ENCODE results near the gene ELMO1.

Gene ELMO1

DNA sequence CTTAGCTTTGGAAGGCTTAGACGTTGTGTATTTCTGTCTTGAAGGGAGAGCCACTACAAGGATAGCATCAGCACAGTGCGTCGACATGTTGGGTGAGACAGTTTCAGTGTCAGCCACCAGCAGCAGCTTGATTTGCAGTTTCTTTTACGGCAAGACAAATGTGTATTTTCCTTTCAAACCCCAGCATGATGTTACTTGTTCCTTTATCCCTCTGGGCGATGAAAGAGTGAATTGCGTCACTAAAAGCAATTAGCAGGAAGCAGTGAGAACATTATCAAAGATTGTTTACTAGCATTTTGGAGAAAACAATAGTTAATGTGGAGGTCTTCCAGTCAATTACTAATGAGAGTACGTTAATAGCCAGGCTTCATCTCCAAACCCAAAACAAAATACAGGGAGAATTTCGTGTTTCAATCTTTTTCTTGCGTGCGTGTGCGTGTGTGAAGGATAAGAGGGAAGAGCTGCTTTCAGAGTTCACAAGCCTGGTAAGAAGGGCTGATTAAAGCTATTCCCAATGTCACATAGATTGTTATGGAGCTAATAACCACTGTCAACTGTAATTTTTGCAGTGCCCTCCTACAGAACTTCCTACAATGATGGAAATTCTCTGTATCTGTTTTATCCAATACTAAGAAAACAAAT is 567.3 kb downstream of the ELMO1 start:
- DNase-seq (ENCODE audit: low read depth in 2 of 2) = no peak

GRCh38 chr7:36880108-36880507 is 568.6 kb downstream of the ELMO1 start:
- DNase-seq (ENCODE audit: low read depth in 2 of 2) = no peak

DNA sequence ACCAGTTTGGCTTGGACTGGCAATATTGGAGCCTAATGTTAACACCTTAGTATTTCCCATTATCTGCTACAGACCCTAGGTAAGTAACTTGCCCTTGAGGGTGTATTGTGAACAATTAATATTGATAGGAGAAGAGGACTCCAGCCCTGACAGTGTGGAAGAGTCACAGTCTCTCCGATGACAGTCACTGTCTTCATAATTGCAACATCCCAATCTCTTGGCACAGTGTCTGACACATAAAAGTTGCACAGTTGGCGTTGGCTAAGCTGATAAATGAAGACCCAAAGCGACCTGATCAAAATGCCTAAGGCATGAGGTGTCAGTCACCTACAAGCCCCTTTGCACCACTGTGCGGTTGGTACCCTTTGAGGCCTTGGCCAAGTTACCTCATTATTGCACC is 569.6 kb downstream of the ELMO1 start:
- DNase-seq (ENCODE audit: low read depth in 2 of 2) = no peak

DNA sequence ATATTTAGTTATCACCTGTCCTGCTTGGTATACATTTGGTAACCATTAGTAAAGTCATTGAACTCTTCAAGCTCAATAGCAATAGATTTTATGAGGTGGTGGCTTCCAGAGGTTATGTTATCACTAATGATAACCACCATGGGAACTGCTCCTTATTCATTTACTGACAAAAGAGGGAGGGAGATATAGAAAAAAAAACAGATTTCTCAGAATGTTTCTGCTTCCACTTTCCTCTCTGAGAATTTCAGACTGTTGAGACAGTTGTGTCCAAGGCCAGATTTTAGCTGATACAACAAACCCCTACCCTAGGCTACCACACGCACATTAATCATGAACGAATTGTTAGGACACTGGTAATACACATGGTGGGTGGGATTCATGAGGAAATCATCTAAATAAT is 570.4 kb downstream of the ELMO1 start:
- no peak for DNase-seq (ENCODE audit: low read depth in 2 of 2)

- no peak for DNase-seq (ENCODE audit: low read depth in 2 of 2)
Measured at GRCh38 chr7:36875794-36876193, 572.9 kb downstream of the ELMO1 start.

GRCh38 chr7:36874041-36874440 is 574.6 kb downstream of the ELMO1 start:
- DNase-seq (ENCODE audit: low read depth in 2 of 2) = no peak

GRCh38 chr7:36871863-36872262 is 576.8 kb downstream of the ELMO1 start:
- no peak for DNase-seq (ENCODE audit: low read depth in 2 of 2)

- DNase-seq (ENCODE audit: low read depth in 2 of 2) = no peak
Measured at GRCh38 chr7:36871355-36871738, 577.3 kb downstream of the ELMO1 start.

DNA sequence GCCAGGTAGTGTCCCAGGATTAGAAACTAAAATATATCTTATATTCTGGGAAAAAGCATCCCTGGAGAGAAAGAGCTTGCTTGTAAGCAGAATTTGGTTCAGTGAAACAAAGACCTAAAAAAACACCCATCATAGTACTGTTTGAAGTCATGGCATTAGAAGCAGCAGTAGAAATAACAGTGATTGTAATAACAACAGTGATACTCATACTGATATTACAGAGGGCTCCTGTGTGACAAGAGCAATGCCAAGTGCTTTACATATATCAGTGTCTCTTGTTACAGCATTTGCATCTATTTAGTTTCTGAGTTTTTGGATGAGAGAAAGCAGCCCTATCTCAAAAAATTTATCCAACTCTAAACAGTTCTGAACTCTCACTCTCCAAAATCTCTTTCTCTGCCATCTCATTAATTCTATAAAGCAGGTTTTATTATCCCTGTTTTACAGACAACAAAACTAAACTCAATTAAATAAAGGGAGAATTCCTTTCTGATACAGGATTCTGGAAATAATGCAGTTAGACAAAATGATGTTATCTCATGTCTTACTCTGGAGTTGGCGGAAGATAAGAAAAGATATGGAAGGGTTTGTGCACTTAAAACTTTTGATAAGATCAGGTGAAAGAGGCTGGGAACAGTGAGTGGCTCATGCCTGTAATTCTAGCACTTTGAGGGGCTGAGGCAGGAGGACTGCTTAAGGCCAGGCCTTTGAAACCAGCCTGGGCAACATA is 577.9 kb downstream of the ELMO1 start:
- DNase-seq (ENCODE audit: low read depth in 2 of 2) = no peak

GRCh38 chr7:36868727-36869411 is 579.8 kb downstream of the ELMO1 start:
- no peak for DNase-seq (ENCODE audit: low read depth in 2 of 2)

- DNase-seq (ENCODE audit: low read depth in 2 of 2) = no peak
Measured at GRCh38 chr7:36865019-36865418, 583.6 kb downstream of the ELMO1 start.

DNA sequence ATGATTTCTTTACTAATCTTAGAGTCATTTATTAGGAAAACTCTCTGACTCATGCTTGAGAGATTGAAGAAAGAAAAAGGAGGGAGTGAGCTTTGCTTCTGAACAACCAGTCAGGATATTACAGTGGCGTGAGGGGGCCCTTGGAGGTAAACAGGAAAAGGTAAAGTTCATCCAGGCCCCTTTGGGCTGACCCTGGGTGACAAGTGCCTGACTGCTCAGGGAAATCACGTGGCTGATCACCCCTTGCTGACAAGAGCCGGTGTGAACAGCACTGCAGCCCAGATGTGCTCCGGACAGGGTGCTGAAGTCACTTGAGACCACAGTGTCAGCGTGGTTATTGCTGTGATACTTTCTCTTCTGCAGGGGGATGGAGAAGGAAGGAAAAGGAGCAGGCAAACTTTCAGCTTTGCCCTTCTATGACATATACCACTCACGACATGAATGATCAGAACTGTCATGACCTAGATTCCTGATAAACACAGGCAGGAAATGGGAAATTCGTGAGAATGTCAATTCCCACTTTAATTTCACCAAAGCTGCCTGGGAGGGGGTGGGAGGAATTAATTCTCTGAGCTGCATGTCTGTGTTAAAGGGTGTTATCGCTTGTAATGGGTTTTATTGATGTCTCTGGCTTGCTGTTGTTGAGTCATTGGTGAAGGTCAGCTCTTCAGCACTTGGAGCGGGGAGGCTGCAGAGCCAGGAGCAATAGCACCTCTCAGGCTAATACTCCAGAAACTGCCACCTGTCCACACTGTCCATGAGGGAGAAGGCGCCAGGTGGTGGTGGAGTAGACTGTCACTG is 584.6 kb downstream of the ELMO1 start:
- no peak for DNase-seq (ENCODE audit: low read depth in 2 of 2)

DNA sequence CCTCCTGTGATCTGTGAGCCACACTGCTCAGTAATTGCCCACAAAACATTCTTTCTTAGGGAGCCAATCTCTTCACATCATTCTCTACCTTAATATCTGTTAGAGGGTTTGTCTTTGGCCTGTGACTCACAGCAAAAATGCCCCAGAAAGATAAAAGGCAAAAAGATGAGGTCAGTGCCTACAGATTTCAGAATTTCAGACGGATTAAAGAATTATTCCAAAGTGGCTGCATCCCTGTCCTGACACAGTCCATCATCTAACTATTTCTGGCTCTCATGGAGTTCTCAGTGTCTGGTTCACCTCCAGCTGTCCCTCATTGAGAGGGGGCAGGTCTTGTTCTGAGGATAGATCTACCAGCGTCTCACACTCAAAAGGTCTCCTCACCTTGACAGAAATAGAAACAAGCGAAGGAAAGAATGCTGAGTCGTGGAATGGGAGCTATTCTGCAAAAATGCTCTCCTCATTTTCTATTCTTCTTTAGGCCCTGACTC is 585.8 kb downstream of the ELMO1 start:
- DNase-seq (ENCODE audit: low read depth in 2 of 2) = no peak

- no peak for DNase-seq (ENCODE audit: low read depth in 2 of 2)
Measured at GRCh38 chr7:36861656-36862055, 587.0 kb downstream of the ELMO1 start.

DNA sequence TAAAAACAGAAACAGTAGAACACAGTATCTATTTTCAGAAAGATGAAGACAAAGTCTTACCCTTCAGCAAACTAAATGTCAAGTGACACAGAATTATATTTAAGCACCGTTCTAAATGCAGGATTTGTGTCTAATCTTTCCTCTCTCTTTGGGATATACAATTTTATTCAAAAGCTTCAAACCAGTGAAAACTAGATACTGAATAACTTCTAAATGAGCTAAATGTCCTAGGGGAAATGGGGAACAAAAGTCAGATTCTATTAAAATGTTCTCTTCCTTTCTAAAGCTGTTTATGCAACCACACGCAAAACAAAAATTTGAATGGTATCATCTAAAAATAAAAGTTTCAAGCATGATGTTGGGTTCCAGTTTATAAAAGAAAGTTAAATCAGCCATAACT is 588.0 kb downstream of the ELMO1 start:
- DNase-seq (ENCODE audit: low read depth in 2 of 2) = no peak

- no peak for DNase-seq (ENCODE audit: low read depth in 2 of 2)
Measured at GRCh38 chr7:36855330-36855729, 593.3 kb downstream of the ELMO1 start.

GRCh38 chr7:36854652-36855051 is 594.0 kb downstream of the ELMO1 start:
- no peak for DNase-seq (ENCODE audit: low read depth in 2 of 2)

- DNase-seq (ENCODE audit: low read depth in 2 of 2) = no peak
Measured at GRCh38 chr7:36852931-36853330, 595.7 kb downstream of the ELMO1 start.

GRCh38 chr7:36852017-36852416 is 596.6 kb downstream of the ELMO1 start:
- peak in 1 of 2 donors; percentile 21 for DNase-seq (ENCODE audit: low read depth in 2 of 2)

GRCh38 chr7:36851382-36851781 is 597.3 kb downstream of the ELMO1 start:
- no peak for DNase-seq (ENCODE audit: low read depth in 2 of 2)

GRCh38 chr7:36847946-36848345 is 600.7 kb downstream of the ELMO1 start:
- DNase-seq (ENCODE audit: low read depth in 2 of 2) = no peak

- no peak for DNase-seq (ENCODE audit: low read depth in 2 of 2)
Measured at GRCh38 chr7:36844374-36844773, 604.3 kb downstream of the ELMO1 start.
